NCI-H2227 (cell line): Measurements from ENCODE around the gene TBC1D24.
A peak's percentile ranks its signal among the peaks of the same experiment; 100 is the strongest.

ENCODE experiments used
- DNase-seq: peaks from one replicate; lab custom pipeline; 2025; ENCODE audit not compliant: unreplicated experiment; lab: John Stamatoyannopoulos, UW

Gene TBC1D24

GRCh38 chr16:2514333-2515179, 39.6 kb downstream of the TBC1D24 start:
- no peak for DNase-seq

GRCh38 chr16:2515180-2515851, 40.4 kb downstream of the TBC1D24 start:
- DNase-seq, result no peak

- no peak for DNase-seq
Measured at GRCh38 chr16:2516391-2517240, 41.7 kb downstream of the TBC1D24 start.

- DNase-seq, result no peak
Measured at GRCh38 chr16:2517954-2518605, 43.2 kb downstream of the TBC1D24 start.

- no peak for DNase-seq
Measured at GRCh38 chr16:2518823-2519710, 44.1 kb downstream of the TBC1D24 start.

GRCh38 chr16:2519711-2520080, 44.8 kb downstream of the TBC1D24 start:
- no peak for DNase-seq

GRCh38 chr16:2520097-2520783, 45.3 kb downstream of the TBC1D24 start, which contains the start of gene AMDHD2:
Gene AMDHD2, plus strand, starts transcription at chr16:2520371. Its CDS starts 88 bp downstream, at chr16:2520459.
- peak; percentile 96 for DNase-seq

- DNase-seq, result peak; percentile 45
Measured at GRCh38 chr16:2520784-2521531, 46.0 kb downstream of the TBC1D24 start.

- DNase-seq, result no peak
Measured at GRCh38 chr16:2523801-2524231, 48.9 kb downstream of the TBC1D24 start.

- no peak for DNase-seq
Measured at GRCh38 chr16:2524339-2524938, 49.5 kb downstream of the TBC1D24 start.

- no peak for DNase-seq
Measured at GRCh38 chr16:2526135-2526534, 51.2 kb downstream of the TBC1D24 start.

GRCh38 chr16:2527071-2527783, 52.3 kb downstream of the TBC1D24 start:
- DNase-seq, result no peak

GRCh38 chr16:2527784-2528100, 52.8 kb downstream of the TBC1D24 start:
- DNase-seq, result no peak

GRCh38 chr16:2528161-2529060, 53.5 kb downstream of the TBC1D24 start:
- DNase-seq, result no peak

- no peak for DNase-seq
Measured at GRCh38 chr16:2529061-2529931, 54.4 kb downstream of the TBC1D24 start.
